H1 (cell line): Measurements from ENCODE around the gene TMEM198. TPM values are rescaled to one million over a fixed set of nuclear protein-coding genes. Genes with fewer than 3 reads are reported as not detected.

Source experiments
- CTCF ChIA-PET: fragments of 300-600 bp; sonication (Branson Sonifier 250); formaldehyde crosslinking; loops from one replicate; lab custom pipeline; 2021; ENCODE audit not compliant: partially characterized antibody; lab: Charles Lee
- POLR2A ChIA-PET: fragments of 300-600 bp; sonication (Branson Sonifier 250); formaldehyde crosslinking; loops from one replicate; lab custom pipeline; 2021; ENCODE audit warnings: inconsistent platforms; ENCODE audit not compliant: partially characterized antibody; lab: Charles Lee
- DNase-seq, 2 experiments: peaks; one replicate each; pipeline versions ENCODE4 v3.0.0 to v3.0.0-alpha.2; 2010 to 2022; ENCODE audit warnings: low spot score in 2 of 2, low read depth in 1 of 2, mixed read lengths in 1 of 2
- FAIRE-seq: peaks from 2 replicates; lab custom pipeline; 2011; peaks lifted over from hg19 to GRCh38; lab: Jason Lieb, UNC
- H2AFZ ChIP-seq: 2 replicates; pipeline ENCODE4 v1.8.1; 2012; ENCODE audit warnings: low read length, inconsistent platforms
- H2AK5ac ChIP-seq: 2 replicates; pipeline ENCODE4 v1.6.1; 2013; ENCODE audit warnings: low read depth, low read length
- H2BK120ac ChIP-seq: replicated peaks from 2 replicates; pipeline ENCODE3; 2013; ENCODE audit warnings: low read depth, low read length, inconsistent platforms
- H2BK12ac ChIP-seq: 2 replicates; pipeline ENCODE4 v1.6.1; 2013; ENCODE audit warnings: low read depth, low read length
- H2BK15ac ChIP-seq: 2 replicates; pipeline ENCODE4 v1.6.1; 2013; ENCODE audit warnings: low read length
- H2BK20ac ChIP-seq: 2 replicates; pipeline ENCODE4 v1.6.1; 2013; ENCODE audit warnings: low read length
- H2BK5ac ChIP-seq: 2 replicates; pipeline ENCODE4 v1.6.1; 2013; ENCODE audit warnings: low read depth, low read length
- H3K14ac ChIP-seq: 2 replicates; pipeline ENCODE4 v1.6.1; 2013; ENCODE audit warnings: inconsistent platforms; ENCODE audit not compliant: insufficient read length
- H3K18ac ChIP-seq: 2 replicates; pipeline ENCODE4 v1.6.1; 2013; ENCODE audit warnings: low read length; ENCODE audit errors: extremely low read depth
- H3K23ac ChIP-seq: 2 replicates; pipeline ENCODE4 v1.6.1; 2013; ENCODE audit warnings: inconsistent platforms; ENCODE audit not compliant: insufficient read length
- H3K23me2 ChIP-seq: 2 replicates; pipeline ENCODE4 v1.6.1; 2013; ENCODE audit warnings: low read depth, low read length
- H3K27ac ChIP-seq: 2 replicates; pipeline ENCODE4 v1.6.1; 2011; ENCODE audit warnings: low read depth, low read length, inconsistent platforms
- H3K27me3 ChIP-seq, 4 experiments: replicated peaks in 1 of 4; 1 replicate in 1 of 4; 2 replicates in 3 of 4; pipeline versions ENCODE4 v1.6.1 to v1.8.1; 2011 to 2013; ENCODE audit warnings: low read length in 3 of 4, mild to moderate bottlenecking in 3 of 4, inconsistent platforms in 2 of 4, mixed read lengths in 2 of 4, moderate library complexity in 1 of 4; ENCODE audit not compliant: control insufficient read depth in 3 of 4, insufficient read depth in 3 of 4; ENCODE audit errors: extremely low read depth in 1 of 4
- H3K36me3 ChIP-seq, 4 experiments: 2 replicates each; pipeline versions ENCODE4 v1.6.1 to v1.8.1; 2011 to 2013; ENCODE audit warnings: mild to moderate bottlenecking in 4 of 4, low read length in 3 of 4, moderate library complexity in 2 of 4, control low read depth in 1 of 4, inconsistent platforms in 1 of 4; ENCODE audit not compliant: insufficient read depth in 4 of 4, control insufficient read depth in 2 of 4
- H3K4ac ChIP-seq: replicated peaks from 2 replicates; pipeline ENCODE3; 2013; ENCODE audit warnings: low read length, low read depth, mixed read lengths, inconsistent platforms; ENCODE audit not compliant: insufficient read length
- H3K4me1 ChIP-seq, 4 experiments: replicated peaks in 1 of 4; 1 replicate in 1 of 4; 2 replicates in 3 of 4; pipeline versions ENCODE4 v1.6.1 to v1.8.1; 2011 to 2013; ENCODE audit warnings: low read length in 3 of 4, inconsistent platforms in 2 of 4, mixed read lengths in 1 of 4; ENCODE audit not compliant: insufficient read depth in 4 of 4, control insufficient read depth in 3 of 4
- H3K4me2 ChIP-seq, 2 experiments: 2 replicates each; pipeline versions ENCODE4 v1.6.1 to v1.8.1; 2011 to 2013; ENCODE audit warnings: low read depth in 2 of 2, low read length in 2 of 2, control low read depth in 1 of 2, inconsistent platforms in 1 of 2, mild to moderate bottlenecking in 1 of 2; ENCODE audit not compliant: insufficient read depth in 1 of 2
- H3K4me3 ChIP-seq, 4 experiments: fragments of 200-600, 300-600 bp in 1 of 4; sonication (generic), shearing (Covaris generic), sonication (Bioruptor Twin) in 1 of 4; 2 replicates each; pipeline versions ENCODE4 v1.5.1 to v1.8.1; 2011 to 2016; ENCODE audit warnings: low read length in 4 of 4, low read depth in 3 of 4, control low read depth in 2 of 4, inconsistent platforms in 2 of 4, mild to moderate bottlenecking in 2 of 4, mixed read lengths in 1 of 4, moderate library complexity in 1 of 4; ENCODE audit not compliant: insufficient read depth in 2 of 4; ENCODE audit errors: extremely low read depth in 1 of 4
- H3K56ac ChIP-seq: replicated peaks from 2 replicates; pipeline ENCODE3; 2013; ENCODE audit warnings: low read depth, mild to moderate bottlenecking, mixed read lengths, low read length, inconsistent platforms; ENCODE audit not compliant: insufficient read length
- H3K79me1 ChIP-seq: 2 replicates; pipeline ENCODE4 v1.6.1; 2013; ENCODE audit warnings: low read depth, low read length, control low read depth
- H3K79me2 ChIP-seq, 2 experiments: 2 replicates each; pipeline versions ENCODE4 v1.6.1 to v1.8.1; 2012 to 2013; ENCODE audit warnings: low read length in 2 of 2, mild to moderate bottlenecking in 2 of 2, inconsistent platforms in 1 of 2; ENCODE audit not compliant: insufficient read depth in 2 of 2, control insufficient read depth in 1 of 2
- H3K9ac ChIP-seq, 4 experiments: replicated peaks in 1 of 4; 1 replicate in 1 of 4; 2 replicates in 3 of 4; pipeline versions ENCODE4 v1.6.1 to v1.8.1; 2011 to 2013; ENCODE audit warnings: low read depth in 3 of 4, low read length in 3 of 4, control low read depth in 2 of 4, mild to moderate bottlenecking in 2 of 4, moderate library complexity in 2 of 4, inconsistent platforms in 1 of 4; ENCODE audit errors: extremely low read depth in 1 of 4
- H3K9me3 ChIP-seq, 2 experiments: 2 replicates each; pipeline versions ENCODE4 v1.6.1 to v1.8.1; 2012 to 2013; ENCODE audit warnings: mild to moderate bottlenecking in 2 of 2, moderate library complexity in 2 of 2, control low read depth in 1 of 2, inconsistent platforms in 1 of 2, low read depth in 1 of 2, low read length in 1 of 2, mixed read lengths in 1 of 2; ENCODE audit not compliant: insufficient read depth in 2 of 2
- H4K20me1 ChIP-seq, 2 experiments: replicated peaks in 1 of 2; 2 replicates each; pipeline versions ENCODE3 to v1.8.1; 2011 to 2013; ENCODE audit warnings: inconsistent platforms in 2 of 2, low read length in 2 of 2, mild to moderate bottlenecking in 1 of 2; ENCODE audit not compliant: insufficient read depth in 2 of 2, control insufficient read depth in 1 of 2
- H4K5ac ChIP-seq: 2 replicates; pipeline ENCODE4 v1.6.1; 2013; ENCODE audit warnings: low read length, low read depth, mixed read lengths, inconsistent platforms; ENCODE audit not compliant: insufficient read length
- H4K8ac ChIP-seq: 2 replicates; pipeline ENCODE4 v1.8.0; 2013; ENCODE audit warnings: mild to moderate bottlenecking, moderate library complexity, low read length, inconsistent platforms; ENCODE audit not compliant: insufficient read depth; ENCODE audit errors: extremely low read depth
- H4K91ac ChIP-seq: replicated peaks from 2 replicates; pipeline ENCODE3; 2013; ENCODE audit warnings: low read length, mixed read lengths, inconsistent platforms; ENCODE audit not compliant: insufficient read length
- ATF2 ChIP-seq: IDR thresholded peaks from 2 replicates; pipeline ENCODE4 v1.6.1; 2012; ENCODE audit warnings: low read length, inconsistent platforms
- CHD1 ChIP-seq: IDR thresholded peaks from 2 replicates; pipeline ENCODE4 v1.6.1; 2012; ENCODE audit warnings: low read depth, low read length, improper control_type of control experiment
- KDM4A ChIP-seq: IDR thresholded peaks from one replicate; pipeline ENCODE4 v1.7.1; 2012; ENCODE audit warnings: low read depth, mild to moderate bottlenecking, moderate library complexity, low read length, inconsistent platforms; ENCODE audit not compliant: severe bottlenecking
- MAFK ChIP-seq: IDR thresholded peaks from 2 replicates; pipeline ENCODE4 v1.6.1; 2012; ENCODE audit warnings: low read depth, mild to moderate bottlenecking, improper control_type of control experiment, low read length
- whole genome bisulfite sequencing, 2 experiments: shearing (Covaris generic) in 1 of 2; methylation state at CpG; one replicate each; pipeline versions ENCODE4 v1.1.6 to v1.1.7; 2013 to 2015; ENCODE audit warnings: low lambda C conversion rate in 2 of 2, mixed read lengths in 2 of 2, inconsistent platforms in 1 of 2, low coverage in 1 of 2, missing lambda C conversion rate in 1 of 2; ENCODE audit not compliant: insufficient replicate concordance in 2 of 2, insufficient coverage in 1 of 2, insufficient read length in 1 of 2; ENCODE audit errors: extremely low coverage in 1 of 2, missing lambda C conversion rate in 1 of 2; 5-methylcytosine and 5-hydroxymethylcytosine counted together
- polyA plus RNA-seq, 7 experiments: library from polyadenylated mRNA; depleted of rRNA in 3 of 7; stranded (reverse) in 5 of 7; unstranded in 2 of 7; fragments of >200 nt in 5 of 7; fragments of 200-250 nt in 2 of 7; gene quantifications; 1 replicate in 5 of 7; 2 replicates in 1 of 7; 4 replicates in 1 of 7; pipeline versions ENCODE4 v1.2.1 to v1.2.3, GENCODE V29; 2011 to 2013; ENCODE audit warnings: missing spikeins in 2 of 7, mixed read lengths in 2 of 7
- total RNA-seq: library from RNA; stranded (reverse); fragmentation: NEBNext Ultra II Directional; extraction: Animal tissue kit (Norgen Biotek cat#: 25700); gene quantifications from 2 replicates; pipeline ENCODE4 v1.2.1, GENCODE V29; 2021

The TMEM198 gene
- total and polyA plus RNA-seq, 2 of the 8 experiments (the other 6 are each of a cell fraction or from before 2014, with no cell fraction given), result 10.2 to 10.4 TPM

- ChIA-PET POLR2A (interaction anchor here (0.7 to 19.9 kb wide), 9 partner anchors 9 to 127 kb away, joined by 3 to 216 read pairs (median 7); partner anchors contain the start of gene ASIC4), CTCF (interaction anchor here (0.7 to 113.1 kb wide), 7 partner anchors 10 to 1174 kb away, joined by 3 to 7248 read pairs (median 5); partner anchors contain the start of genes ASIC4, CHPF, DES and GMPPA)
- no peak overlapping the region; a peak in 1 of 7 replicates for H3K9ac ChIP-seq
- H3K79me1 ChIP-seq, result no peaks in the 10 kb centered on the region; the same call in 1 of the 2 replicates
- DNase-seq, result no peak
- TF ChIP-seq CHD1 (no peak), MAFK (no peak), ATF2 (no peak), KDM4A (no peak)
- H3K4ac ChIP-seq, result no peak overlapping the region
- no peaks in the 10 kb centered on the region for H3K9me3 ChIP-seq
- no peak overlapping the region for H4K91ac ChIP-seq
- H3K14ac ChIP-seq, result no peak overlapping the region
- H3K4me1 ChIP-seq, result peaks cover 9 to 41% (median 21%) of the 10 kb centered on the region in 4 experiments
- no peak for FAIRE-seq
- H3K23ac ChIP-seq, result no peak overlapping the region
- WGBS, 2 experiments, result 80% methylated on average over 1 of the region's 1 CpG; no CpG with 5 or more reads in 1 of the 2 experiments
- H3K4me2 ChIP-seq, result peak overlapping the region; percentile 97 to 99
- no peaks in the 10 kb centered on the region for H3K79me2 ChIP-seq
- H2BK12ac ChIP-seq, result no peak overlapping the region
- H2BK120ac ChIP-seq, result no peak overlapping the region
- H3K23me2 ChIP-seq, result peaks cover 24% of the 10 kb centered on the region
- H4K8ac ChIP-seq, result no peak overlapping the region
- no peak overlapping the region for H3K27ac ChIP-seq
- H2BK15ac ChIP-seq, result no peak overlapping the region
- H2BK5ac ChIP-seq, result no peak overlapping the region
- H2AFZ ChIP-seq, result no peak overlapping the region
- H3K56ac ChIP-seq, result peak overlapping the region; percentile 1
- no peak overlapping the region for H4K5ac ChIP-seq
- peak overlapping the region in 3 of 4 experiments; percentile 59 to 72 (median 71); a peak in 5 of 8 replicates for H3K4me3 ChIP-seq
- H3K18ac ChIP-seq, result no peak overlapping the region
- no peak overlapping the region; the same call in 1 of the 2 replicates for H2AK5ac ChIP-seq
- peaks cover 0 to 7% (median 0%) of the 10 kb centered on the region in 4 experiments; a peak in 2 of 8 replicates for H3K36me3 ChIP-seq
- no peaks in the 10 kb centered on the region for H4K20me1 ChIP-seq
- H3K27me3 ChIP-seq, result peaks cover 20 to 35% (median 28%) of the 10 kb centered on the region in 4 experiments
- H2BK20ac ChIP-seq, result 0 out of 2 replicates have a peak overlapping the region, but pooled peaks have one; percentile 13
Measured at GRCh38 chr2:219499555-219499954, 44.3 kb upstream of the TMEM198 start.
